Neural crest cell (in vitro differentiated cells): ENCODE results near the gene SLC15A4. TPM values are rescaled to one million over a fixed set of nuclear protein-coding genes. Genes with fewer than 3 reads are reported as not detected.

Experiments
- DNase-seq: peaks from one replicate; pipeline ENCODE4 v3.0.0; 2021; ENCODE audit warnings: low read depth, mixed read lengths, low spot score
- H3K27ac Mint-ChIP-seq: one replicate; pipeline ENCODE4 v1.8.0; 2021; ENCODE audit warnings: mild to moderate bottlenecking, mixed read lengths; ENCODE audit not compliant: unreplicated experiment
- H3K27me3 Mint-ChIP-seq: 2 replicates; pipeline ENCODE4 v1.8.0; 2021; ENCODE audit warnings: low read depth, mild to moderate bottlenecking, mixed read lengths
- H3K36me3 Mint-ChIP-seq: 2 replicates; pipeline ENCODE4 v1.8.0; 2021; ENCODE audit warnings: low read depth, mild to moderate bottlenecking, mixed read lengths
- H3K4me1 Mint-ChIP-seq: 2 replicates; pipeline ENCODE4 v1.8.0; 2021; ENCODE audit warnings: mixed read lengths
- H3K4me3 Mint-ChIP-seq: one replicate; pipeline ENCODE4 v1.8.0; 2021; ENCODE audit warnings: mild to moderate bottlenecking, mixed read lengths
- H3K9me3 Mint-ChIP-seq: 2 replicates; pipeline ENCODE4 v1.8.0; 2021; ENCODE audit warnings: mixed read lengths
- CTCF ChIP-seq: fragments of 200-600 bp; sonication (generic); conservative IDR thresholded peaks from 2 replicates; pipeline ENCODE4 v1.5.0; 2021; ENCODE audit warnings: antibody characterized with exemption, mild to moderate bottlenecking
- total RNA-seq: library from RNA; stranded (reverse); gene quantifications from 2 replicates; pipeline ENCODE4 v1.2.1, GENCODE V29; 2021

SLC15A4 gene
- total RNA-seq, 1 donor from 2014 or later: 19.4 TPM

DNA sequence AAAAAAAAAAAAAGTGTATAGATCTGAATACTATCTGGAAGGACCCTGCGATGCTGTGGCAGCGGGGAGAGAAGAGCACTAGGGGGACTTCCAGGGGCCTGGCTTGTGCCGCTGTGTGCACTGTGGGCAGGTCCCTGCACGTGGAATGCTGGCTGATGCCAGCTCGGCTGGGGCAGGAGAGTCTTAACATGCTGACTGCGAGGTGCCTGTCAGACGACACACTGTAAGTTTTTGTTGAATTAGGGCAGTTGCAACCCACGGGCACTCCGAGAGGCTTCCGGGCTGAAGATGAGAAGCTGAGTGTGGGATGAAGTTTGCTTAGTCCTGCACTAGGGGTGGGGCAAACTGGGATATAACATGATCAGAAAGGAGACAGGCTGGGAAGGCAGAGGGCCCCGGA is 40.2 kb upstream of the SLC15A4 start:
- Mint-ChIP-seq H3K9me3 (no peaks in the 10 kb centered on the region), H3K27ac (peak overlapping the region; percentile 38), H3K27me3 (no peaks in the 10 kb centered on the region), H3K4me1 (peaks cover 18% of the 10 kb centered on the region), H3K4me3 (no peak overlapping the region), H3K36me3 (peaks cover 4% of the 10 kb centered on the region)
- no peak for TF ChIP-seq CTCF
- DNase-seq: no peak

- H3K4me1 Mint-ChIP-seq: peaks cover 26% of the 10 kb centered on the region
- peak overlapping the region; percentile 76 for H3K27ac Mint-ChIP-seq
- H3K9me3 Mint-ChIP-seq: peaks cover under 1% of the 10 kb centered on the region
- peaks cover 6% of the 10 kb centered on the region for H3K36me3 Mint-ChIP-seq
- TF ChIP-seq CTCF: no peak
- no peaks in the 10 kb centered on the region for H3K27me3 Mint-ChIP-seq
- H3K4me3 Mint-ChIP-seq: no peak overlapping the region
- no peak for DNase-seq
Observed at GRCh38 chr12:128861226-128862016, 37.7 kb upstream of the SLC15A4 start.

DNA sequence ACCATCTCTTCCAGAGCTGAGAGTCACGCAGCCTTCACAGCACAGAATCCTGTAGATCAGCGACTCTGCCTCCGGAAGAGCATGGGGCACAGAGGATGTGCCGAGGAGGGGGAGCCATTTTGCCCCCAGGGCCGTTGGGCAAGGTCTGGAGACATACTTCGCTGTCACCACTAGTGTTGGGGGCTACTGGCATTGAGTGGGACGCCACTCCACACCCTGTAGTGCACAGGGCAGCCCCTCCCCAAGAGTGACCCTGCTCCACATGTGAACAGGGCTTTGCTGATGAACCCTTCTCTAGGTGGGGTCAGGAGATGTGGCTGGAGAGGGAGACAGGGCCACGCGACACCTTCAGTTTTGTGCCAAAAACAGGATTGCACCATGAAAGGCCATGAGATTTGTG is 35.6 kb upstream of the SLC15A4 start:
- peaks cover 6% of the 10 kb centered on the region for H3K36me3 Mint-ChIP-seq
- peaks cover 2% of the 10 kb centered on the region for H3K9me3 Mint-ChIP-seq
- no peak for DNase-seq
- H3K4me3 Mint-ChIP-seq: no peak overlapping the region
- no peak for TF ChIP-seq CTCF
- peaks cover 32% of the 10 kb centered on the region for H3K4me1 Mint-ChIP-seq
- H3K27ac Mint-ChIP-seq: no peak overlapping the region
- peaks cover 5% of the 10 kb centered on the region for H3K27me3 Mint-ChIP-seq

DNA sequence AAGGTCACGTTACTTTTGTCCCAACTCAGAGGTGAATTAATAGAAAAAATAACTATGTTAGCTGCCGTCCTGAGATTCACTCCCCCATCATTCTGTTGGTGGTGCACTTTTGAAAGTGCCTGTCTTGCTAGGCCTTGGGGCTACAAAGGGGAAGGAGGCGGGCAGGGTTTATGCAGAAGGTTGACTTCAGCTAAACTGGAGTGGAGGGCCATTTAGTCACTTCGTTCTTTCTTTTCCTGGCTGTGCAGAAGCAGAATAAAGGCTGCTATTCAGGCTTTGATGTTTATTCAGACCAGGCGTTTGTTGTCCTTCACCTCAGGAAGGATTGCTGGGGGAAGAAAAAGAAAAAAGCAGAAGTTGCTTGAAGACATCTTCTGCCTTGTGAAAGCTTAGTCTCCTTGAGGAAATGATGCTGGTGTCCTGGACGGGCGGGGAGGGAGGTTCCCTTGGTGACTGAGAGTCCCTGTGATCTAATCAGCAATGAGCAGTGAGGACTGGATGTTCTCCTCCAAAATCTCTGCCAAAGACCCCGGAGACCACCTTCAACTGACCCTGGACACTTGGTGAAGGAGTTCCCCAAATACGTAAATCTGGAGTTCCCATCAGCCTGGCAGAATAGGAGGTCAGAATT is 33.5 kb upstream of the SLC15A4 start:
- Mint-ChIP-seq H3K9me3 (peaks cover 2% of the 10 kb centered on the region), H3K27ac (no peak overlapping the region), H3K36me3 (peaks cover 6% of the 10 kb centered on the region), H3K27me3 (peaks cover 11% of the 10 kb centered on the region), H3K4me1 (peaks cover 33% of the 10 kb centered on the region), H3K4me3 (peak overlapping the region; percentile 41)
- DNase-seq: no peak
- no peak for TF ChIP-seq CTCF

DNA sequence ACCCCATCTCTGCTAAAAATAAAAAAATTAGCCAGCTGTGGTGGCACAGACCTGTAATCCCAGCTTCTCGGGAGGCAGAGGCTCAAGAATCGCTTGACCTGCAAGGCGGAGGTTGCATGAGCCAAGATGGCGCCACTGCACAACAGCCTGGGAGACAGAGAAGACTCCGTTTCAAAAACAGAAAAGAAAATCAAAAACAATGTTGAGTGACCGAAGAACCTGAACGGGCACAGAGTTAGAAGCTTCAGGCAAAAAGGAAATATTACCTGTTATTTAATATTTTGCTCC is 33.0 kb upstream of the SLC15A4 start:
- peaks cover 2% of the 10 kb centered on the region for H3K9me3 Mint-ChIP-seq

More for the DNA sequence above, 33.0 kb upstream of the SLC15A4 start:
- H3K27me3 Mint-ChIP-seq: peaks cover 14% of the 10 kb centered on the region
- peak overlapping the region; percentile 23 for H3K4me3 Mint-ChIP-seq
- H3K4me1 Mint-ChIP-seq: peaks cover 33% of the 10 kb centered on the region
- no peak for TF ChIP-seq CTCF
- DNase-seq: no peak
- no peak overlapping the region for H3K27ac Mint-ChIP-seq
- H3K36me3 Mint-ChIP-seq: peaks cover 6% of the 10 kb centered on the region
